Esophagus (tissue), 2 donors: Measurements from ENCODE around the gene GRB2. TPM values are rescaled to one million over a fixed set of nuclear protein-coding genes. Genes with fewer than 3 reads are reported as not detected.
"Not testable (repeated sequence)": the region's sequence is repeated elsewhere in the genome, so short reads cannot be mapped to it uniquely, and the experiment has no call there.

Experiments
- H3K27ac ChIP-seq, 2 donors: one replicate each; pipeline ENCODE4 v1.5.1; 2013; ENCODE audit warnings: low read depth in 2 of 2, mild to moderate bottlenecking in 2 of 2, inconsistent platforms in 1 of 2, low read length in 1 of 2, moderate library complexity in 1 of 2
- H3K27me3 ChIP-seq, 2 donors: one replicate each; pipeline ENCODE4 v1.6.1; 2013; ENCODE audit warnings: low read length in 2 of 2, control low read depth in 1 of 2, mild to moderate bottlenecking in 1 of 2; ENCODE audit not compliant: insufficient read depth in 2 of 2, control insufficient read depth in 1 of 2
- H3K36me3 ChIP-seq, 2 donors: one replicate each; pipeline ENCODE4 v1.6.1; 2013; ENCODE audit warnings: low read length in 1 of 2; ENCODE audit not compliant: control insufficient read depth in 2 of 2, insufficient read depth in 2 of 2
- H3K4me1 ChIP-seq, 2 donors: one replicate each; pipeline ENCODE4 v1.6.1; 2013; ENCODE audit warnings: low read length in 1 of 2; ENCODE audit not compliant: control insufficient read depth in 2 of 2, insufficient read depth in 2 of 2
- H3K4me3 ChIP-seq, 2 donors: one replicate each; pipeline ENCODE4 v1.5.1; 2013; ENCODE audit warnings: low read length in 2 of 2, mild to moderate bottlenecking in 2 of 2, low read depth in 1 of 2, moderate library complexity in 1 of 2
- H3K9me3 ChIP-seq, 2 donors: one replicate each; pipeline ENCODE4 v1.6.1; 2013; ENCODE audit warnings: mild to moderate bottlenecking in 2 of 2, low read depth in 1 of 2, low read length in 1 of 2, moderate library complexity in 1 of 2; ENCODE audit not compliant: control insufficient read depth in 2 of 2, insufficient read depth in 1 of 2
- WGBS, 2 donors: extraction: QIAGEN DNeasy Blood & Tissue Kit; methylation state at CpG; one replicate each; pipeline ENCODE4 v1.1.7; 2013; 5-methylcytosine and 5-hydroxymethylcytosine counted together
- polyA plus RNA-seq, 2 donors: library from polyadenylated mRNA; stranded (reverse); fragments of 200-250 nt; gene quantifications; one replicate each; pipeline ENCODE4 v1.2.3, GENCODE V29; 2013
- donor health status: healthy with polysubstance abuse.
- donor health status: Bipolar disorder and iron deficiency.

GRB2 gene
- 10 to 100 TPM; 23.2 to 36.6 TPM for polyA plus RNA-seq

DNA sequence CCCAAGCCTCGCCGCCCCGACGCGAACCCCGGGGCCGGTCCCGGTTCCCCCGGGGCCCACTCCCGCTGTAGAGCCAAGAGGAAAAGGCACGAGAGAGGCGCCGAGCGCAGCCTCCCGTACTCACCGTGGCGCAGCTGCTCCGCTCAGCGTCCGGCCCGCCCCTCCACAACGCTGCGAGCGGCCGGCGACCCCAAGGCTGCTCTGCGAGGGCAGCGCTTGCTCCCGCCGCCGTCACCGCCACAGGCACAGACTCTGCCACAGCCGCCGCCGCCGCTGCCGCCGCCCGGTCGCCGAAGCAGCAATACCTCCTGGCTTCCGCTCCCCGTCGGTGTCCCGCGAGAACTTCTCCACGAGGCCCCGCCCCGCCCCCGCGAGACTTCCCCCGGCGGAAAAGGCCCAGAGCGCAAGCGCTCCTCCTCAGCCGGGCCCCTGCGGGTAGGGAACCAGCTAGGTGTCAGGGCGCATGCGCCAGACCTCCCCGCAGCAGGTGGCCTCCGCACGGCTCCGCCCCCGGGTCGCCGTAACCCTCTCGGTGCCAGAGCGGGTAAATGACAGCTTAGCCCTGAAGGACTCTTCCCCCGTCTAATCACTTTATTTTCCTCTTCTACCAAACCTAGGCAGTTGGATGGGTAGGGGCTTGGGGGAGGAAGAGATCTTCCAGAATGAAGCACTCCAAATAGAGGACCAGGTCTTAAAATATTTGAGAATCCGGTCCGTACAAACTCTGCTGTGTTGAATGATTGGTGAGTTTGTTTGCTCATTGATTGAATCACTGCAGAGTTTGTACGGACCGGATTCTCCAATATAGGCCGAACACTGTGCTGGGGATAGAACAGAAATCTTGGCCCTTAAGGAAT is at the start of gene GRB2:
Gene GRB2 (minus strand): TSS at position 314 of the 857 bp plus-strand sequence. CDS start 12,050 bp downstream, outside the sequence.
- 1% methylated on average over 43 to 74 of the region's 74 CpGs for WGBS, 2 donors
- H3K27me3 ChIP-seq: no peaks in the 10 kb centered on the region

DNA sequence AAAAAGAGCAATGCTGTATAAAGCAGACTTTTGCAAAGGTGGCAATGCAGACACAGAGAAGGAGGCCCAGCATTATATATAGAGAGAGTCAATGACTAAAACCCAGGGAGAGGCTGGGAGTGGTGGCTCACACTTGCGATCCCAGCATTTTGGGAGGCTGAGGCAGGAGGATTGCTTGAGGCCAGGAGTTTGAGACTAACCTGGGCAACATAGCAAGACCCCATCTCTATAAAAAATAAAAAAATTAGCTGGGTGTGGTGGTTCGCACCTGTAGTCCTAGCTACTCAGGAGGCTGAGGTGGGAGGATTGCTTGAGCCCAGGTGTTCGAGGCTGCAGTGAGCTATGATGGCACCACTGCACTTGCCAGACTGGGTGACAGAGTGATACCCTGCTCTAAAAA is 49.2 kb upstream of the GRB2 start:
- not testable (repeated sequence) for H3K27me3 ChIP-seq, H3K27ac ChIP-seq, H3K9me3 ChIP-seq, H3K4me3 ChIP-seq, H3K4me1 ChIP-seq, H3K36me3 ChIP-seq
- WGBS, 2 donors: 94 to 98% methylated on average over 3 of the region's 3 CpGs

More for the DNA sequence above, at the start of gene GRB2:
- Histone ChIP-seq H3K27ac (peak within 1 kb of the TSS; percentile 88 to 95), H3K36me3 (no peaks in the 10 kb centered on the region), H3K4me3 (peak within 1 kb of the TSS; percentile 86 to 99), H3K9me3 (no peaks in the 10 kb centered on the region), H3K4me1 (peaks cover 0 to 2% of the 10 kb centered on the region in 2 donors)

DNA sequence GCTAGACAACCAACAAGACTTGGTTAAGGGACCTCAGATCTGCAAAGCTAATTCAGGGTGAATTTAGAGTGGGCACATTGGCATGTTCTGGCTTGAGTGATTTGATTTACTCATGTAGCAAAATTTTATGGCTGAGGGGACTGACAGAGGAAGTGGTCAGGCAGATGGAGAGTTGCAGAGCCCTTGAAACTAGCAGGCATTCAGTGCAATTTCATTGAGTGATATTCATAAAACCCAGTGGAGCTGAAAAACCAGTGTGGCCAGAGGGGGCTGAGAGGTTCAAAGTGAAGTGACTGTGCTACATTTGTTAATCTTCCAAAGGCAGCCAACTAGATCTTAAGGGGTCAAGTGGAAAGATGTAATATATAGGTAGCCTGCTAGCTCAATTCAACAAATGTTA is 48.7 kb upstream of the GRB2 start:
- H3K4me1 ChIP-seq: peaks cover 0 to 2% of the 10 kb centered on the region in 2 donors
- no peaks in the 10 kb centered on the region for H3K27me3 ChIP-seq
- H3K27ac ChIP-seq: no peak overlapping the region
- H3K4me3 ChIP-seq: no peak overlapping the region
- H3K9me3 ChIP-seq: no peaks in the 10 kb centered on the region
- no peaks in the 10 kb centered on the region for H3K36me3 ChIP-seq

DNA sequence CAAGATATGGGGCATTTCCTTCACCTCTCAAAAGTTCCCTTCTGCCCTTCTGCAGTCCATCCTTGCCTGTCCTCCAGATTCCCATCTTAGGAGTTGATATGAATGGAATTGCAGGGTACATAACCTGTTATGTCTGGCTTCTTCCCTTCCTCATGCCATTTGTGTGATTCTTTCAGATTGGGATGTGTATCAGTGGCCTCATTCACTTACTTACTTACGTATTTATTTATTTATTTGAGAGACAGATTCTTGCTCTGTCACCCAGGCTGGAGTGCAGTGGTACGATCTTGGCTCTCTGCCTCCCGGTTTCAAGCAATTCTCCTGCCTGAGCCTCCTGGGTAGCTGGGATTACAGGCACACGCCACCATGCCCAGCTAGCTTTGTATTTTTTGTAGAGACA is 44.8 kb upstream of the GRB2 start:
- Histone ChIP-seq H3K27ac (no peak overlapping the region), H3K4me1 (no peaks in the 10 kb centered on the region), H3K27me3 (no peaks in the 10 kb centered on the region), H3K36me3 (no peaks in the 10 kb centered on the region), H3K4me3 (no peak overlapping the region), H3K9me3 (no peaks in the 10 kb centered on the region)
- WGBS, 2 donors: 80 to 89% methylated on average over 4 of the region's 4 CpGs

DNA sequence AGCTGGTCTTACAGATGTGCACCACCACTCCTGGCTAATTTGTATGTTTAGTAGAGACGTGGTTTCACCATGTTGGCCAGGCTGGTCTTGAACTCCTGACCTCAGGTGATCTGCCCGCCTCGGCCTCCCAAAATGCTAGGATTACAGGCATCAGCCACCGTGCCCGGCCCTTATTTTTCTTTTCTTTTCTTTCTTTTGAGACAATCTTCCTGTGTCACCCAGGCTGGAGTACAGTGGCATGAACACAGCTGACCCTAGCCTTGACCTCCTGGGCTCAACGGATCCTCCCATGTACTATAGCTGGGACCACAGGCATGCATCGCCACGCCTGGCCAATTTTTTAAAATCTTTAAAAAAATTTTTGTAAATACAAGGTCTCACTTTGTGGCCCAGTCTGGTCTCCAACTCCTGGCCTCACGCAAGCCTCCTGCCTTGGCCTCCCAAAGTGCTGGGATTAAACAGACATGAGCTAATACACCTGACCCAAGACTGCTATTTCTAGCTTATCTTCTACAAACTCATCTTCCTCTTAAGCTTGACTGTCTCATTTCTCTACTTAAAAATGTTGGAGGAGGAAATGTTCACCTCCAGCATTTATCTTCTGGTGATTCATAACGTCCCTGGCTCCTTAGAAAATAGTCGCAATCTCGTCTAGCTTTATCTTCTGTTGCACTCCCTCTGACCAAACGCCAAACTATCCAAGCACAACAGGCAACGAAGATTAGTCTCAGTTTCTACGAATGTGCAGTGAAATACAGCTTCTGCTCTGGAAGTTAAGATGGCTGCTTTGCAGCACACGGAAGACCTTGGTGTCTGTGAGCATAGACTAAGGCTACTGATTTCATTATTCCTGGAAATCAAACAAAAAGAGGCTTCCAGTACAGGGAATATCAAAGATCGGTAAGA is 42.7 kb upstream of the GRB2 start:
- Histone ChIP-seq H3K27ac (no peak overlapping the region), H3K36me3 (no peaks in the 10 kb centered on the region), H3K9me3 (no peaks in the 10 kb centered on the region), H3K27me3 (no peaks in the 10 kb centered on the region), H3K4me3 (no peak overlapping the region), H3K4me1 (no peaks in the 10 kb centered on the region)
- WGBS, 2 donors: 83 to 84% methylated on average over 17 of the region's 17 CpGs

DNA sequence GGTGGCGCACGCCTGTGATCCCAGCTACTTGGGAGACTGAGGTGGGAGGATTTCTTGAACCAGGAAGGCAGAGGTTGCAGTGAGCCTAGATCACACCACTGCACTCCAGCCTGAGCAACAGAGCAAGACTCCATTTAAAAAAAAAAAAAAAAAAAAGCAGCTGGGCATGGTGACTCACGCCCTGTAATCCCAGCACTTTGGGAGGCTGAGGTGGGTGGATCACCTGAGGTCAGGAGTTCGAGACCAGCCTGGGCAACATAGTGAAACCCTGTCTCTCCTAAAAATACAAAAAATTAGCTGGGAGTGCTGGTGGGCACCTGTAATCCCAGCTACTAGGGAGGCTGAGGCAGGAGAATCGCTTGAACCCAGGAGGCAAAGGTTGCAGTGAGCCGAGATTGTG is 40.4 kb upstream of the GRB2 start:
- not testable (repeated sequence) for H3K27me3 ChIP-seq, H3K27ac ChIP-seq, H3K4me3 ChIP-seq, H3K9me3 ChIP-seq, H3K36me3 ChIP-seq, H3K4me1 ChIP-seq
- 87 to 92% methylated on average over 6 of the region's 6 CpGs for WGBS, 2 donors

DNA sequence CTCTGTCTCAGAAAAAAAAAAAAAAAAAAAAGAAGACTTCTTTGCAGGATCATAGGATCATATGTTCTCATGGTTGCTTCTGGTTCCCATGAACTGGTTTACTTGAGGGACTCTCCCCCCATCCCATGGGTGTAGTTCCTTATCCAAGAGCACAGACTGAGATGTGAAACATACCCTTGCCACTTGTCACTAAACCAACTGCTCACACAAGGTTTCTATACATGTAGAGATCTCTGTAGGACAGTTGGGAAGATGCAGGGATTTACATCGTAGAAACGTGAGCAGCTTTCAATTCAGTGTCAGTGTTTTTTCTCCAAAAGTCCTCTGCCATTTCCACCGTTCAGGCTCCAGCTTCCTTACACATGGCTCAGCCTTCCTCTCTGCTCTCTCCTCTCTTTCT is 39.8 kb upstream of the GRB2 start:
- Histone ChIP-seq H3K27ac (no peak overlapping the region), H3K4me3 (no peak overlapping the region), H3K9me3 (no peaks in the 10 kb centered on the region), H3K27me3 (no peaks in the 10 kb centered on the region), H3K4me1 (peaks cover 0 to 1% of the 10 kb centered on the region in 2 donors), H3K36me3 (no peaks in the 10 kb centered on the region)
- 76 to 88% methylated on average over 3 of the region's 3 CpGs for WGBS, 2 donors

DNA sequence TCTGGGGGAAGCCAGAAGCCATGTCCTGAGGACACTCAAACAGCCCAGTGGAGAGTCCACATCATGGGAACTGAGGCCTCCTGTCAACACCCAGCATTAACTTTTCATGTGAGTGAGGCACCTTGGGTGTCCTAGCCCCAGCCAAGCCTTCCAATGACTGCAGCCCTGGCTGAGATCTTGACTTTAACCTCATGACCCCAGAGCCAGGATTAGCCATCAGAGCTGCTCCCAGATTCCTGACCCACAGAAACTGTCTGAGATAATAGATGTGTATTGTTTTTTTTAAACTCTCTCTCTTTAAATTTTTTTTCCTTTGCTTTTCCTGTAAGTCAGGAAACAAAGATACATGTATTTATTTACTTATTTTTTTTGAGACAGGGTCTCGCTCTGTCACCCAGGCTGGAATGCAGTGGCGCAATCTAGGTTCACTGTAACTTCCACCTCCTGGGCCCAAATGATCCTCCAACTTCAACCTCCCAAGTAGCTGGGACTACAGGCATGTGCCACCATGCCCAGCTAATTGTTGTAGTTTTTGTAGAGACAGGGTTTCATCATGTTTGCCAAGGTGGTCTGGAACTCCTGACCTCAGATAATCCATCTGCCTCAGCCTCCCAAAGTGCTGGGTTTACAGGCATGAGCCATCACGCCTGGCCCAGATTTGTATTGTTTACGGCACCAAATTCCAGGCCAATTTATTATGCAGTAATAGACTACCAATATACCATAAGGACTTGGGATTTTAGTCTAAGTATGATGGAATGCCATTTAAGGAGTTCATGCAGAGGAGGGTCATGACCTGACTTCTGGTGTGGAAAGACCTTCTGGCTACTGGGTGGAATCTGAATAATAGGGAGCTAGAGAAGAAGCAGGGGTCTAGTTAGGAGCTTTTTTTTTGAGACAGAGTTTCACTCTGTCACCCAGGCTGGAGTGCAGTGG is 37.0 kb upstream of the GRB2 start:
- Histone ChIP-seq H3K27me3 (no peaks in the 10 kb centered on the region), H3K36me3 (no peaks in the 10 kb centered on the region), H3K4me1 (peaks cover 0 to 1% of the 10 kb centered on the region in 2 donors), H3K9me3 (no peaks in the 10 kb centered on the region), H3K4me3 (no peak overlapping the region), H3K27ac (no peak overlapping the region)
- WGBS, 2 donors: 56 to 74% methylated on average over 4 of the region's 4 CpGs
